Esophagus squamous epithelium (tissue), 4 donors: Measurements from ENCODE around the gene CUBN.

Experiments used
- POLR2A ChIP-seq, 4 donors: fragments of 450-650 bp; IDR thresholded peaks; one replicate each; pipeline ENCODE4 v1.6.1; 2017; ENCODE audit warnings: antibody characterized with exemption in 4 of 4, mild to moderate bottlenecking in 4 of 4, moderate library complexity in 3 of 4
- TF ChIP-seq, protein P1 (sequence below), 6 experiments: fragments of 450-650 bp in 4 of 6; fragments of 200-600 bp in 2 of 6; sonication (generic) in 2 of 6; IDR thresholded peaks; one replicate each; pipeline ENCODE4 v1.5.1; 2016 to 2019; ENCODE audit warnings: antibody characterized with exemption in 6 of 6, mild to moderate bottlenecking in 4 of 6, moderate library complexity in 4 of 6

GRCh38 chr10:16798571-16798970, 331.0 kb downstream of the CUBN start:
- TF ChIP-seq, protein P1, sequence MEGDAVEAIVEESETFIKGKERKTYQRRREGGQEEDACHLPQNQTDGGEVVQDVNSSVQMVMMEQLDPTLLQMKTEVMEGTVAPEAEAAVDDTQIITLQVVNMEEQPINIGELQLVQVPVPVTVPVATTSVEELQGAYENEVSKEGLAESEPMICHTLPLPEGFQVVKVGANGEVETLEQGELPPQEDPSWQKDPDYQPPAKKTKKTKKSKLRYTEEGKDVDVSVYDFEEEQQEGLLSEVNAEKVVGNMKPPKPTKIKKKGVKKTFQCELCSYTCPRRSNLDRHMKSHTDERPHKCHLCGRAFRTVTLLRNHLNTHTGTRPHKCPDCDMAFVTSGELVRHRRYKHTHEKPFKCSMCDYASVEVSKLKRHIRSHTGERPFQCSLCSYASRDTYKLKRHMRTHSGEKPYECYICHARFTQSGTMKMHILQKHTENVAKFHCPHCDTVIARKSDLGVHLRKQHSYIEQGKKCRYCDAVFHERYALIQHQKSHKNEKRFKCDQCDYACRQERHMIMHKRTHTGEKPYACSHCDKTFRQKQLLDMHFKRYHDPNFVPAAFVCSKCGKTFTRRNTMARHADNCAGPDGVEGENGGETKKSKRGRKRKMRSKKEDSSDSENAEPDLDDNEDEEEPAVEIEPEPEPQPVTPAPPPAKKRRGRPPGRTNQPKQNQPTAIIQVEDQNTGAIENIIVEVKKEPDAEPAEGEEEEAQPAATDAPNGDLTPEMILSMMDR (IDR thresholded peaks at IDR 0.05): no peak
- TF ChIP-seq POLR2A (IDR thresholded peaks at IDR 0.05): no peak
